Colonic mucosa (tissue), 4 donors: ENCODE measurements around the gene IFT25. TPM values are rescaled to one million over a fixed set of nuclear protein-coding genes. Genes with fewer than 3 reads are reported as not detected.

Experiments
- DNase-seq: peaks from one replicate; pipeline ENCODE4 v3.0.0-alpha.2; 2020
- H3K27ac ChIP-seq: fragments of 200-600 bp; one replicate; pipeline ENCODE4 v1.8.0; 2021
- H3K27me3 ChIP-seq: fragments of 200-600 bp; one replicate; pipeline ENCODE4 v1.8.0; 2021
- H3K36me3 ChIP-seq: fragments of 200-600 bp; one replicate; pipeline ENCODE4 v1.8.0; 2021
- H3K4me1 ChIP-seq: fragments of 200-600 bp; one replicate; pipeline ENCODE4 v1.8.0; 2021; ENCODE audit warnings: mild to moderate bottlenecking
- H3K4me3 ChIP-seq: fragments of 200-600 bp; one replicate; pipeline ENCODE4 v1.8.0; 2021
- H3K9ac ChIP-seq, 2 donors: one replicate each; pipeline ENCODE4 v1.7.0; 2013; ENCODE audit warnings: control low read depth in 2 of 2, low read depth in 2 of 2, low read length in 2 of 2
- H3K9me3 ChIP-seq: fragments of 200-600 bp; one replicate; pipeline ENCODE4 v1.8.0; 2021
- CTCF ChIP-seq: fragments of 200-600 bp; IDR thresholded peaks from one replicate; pipeline ENCODE4 v1.8.0; 2022; ENCODE audit warnings: antibody characterized with exemption, mild to moderate bottlenecking
- intact Hi-C: fragments of 100-400 bp; cut with DNase I; formaldehyde crosslinking; loops from one replicate; pipeline ENCODE4 v1.14.1; 2022
- total RNA-seq, 2 donors: library from RNA; stranded (reverse); fragmentation: NEBNext Ultra II Directional in 1 of 2; extraction: Animal tissue kit (Norgen Biotek cat#: 25700) in 1 of 2; gene quantifications; one replicate each; pipeline ENCODE4 v1.2.1, GENCODE V29; 2021
- donor health status: healthy.
- donor health status: DM: no; HTN: no; CAD: no.
- donor health status: DM: no; HTN: no; CAD: no.

Gene IFT25
- total RNA-seq, 2 donors from 2014 or later = 15.1 to 17.5 TPM

GRCh38 chr1:53905509-53905908 lies 40.0 kb downstream of the IFT25 start:
- Histone ChIP-seq H3K27ac (no peak overlapping the region), H3K36me3 (no peaks in the 10 kb centered on the region), H3K27me3 (no peaks in the 10 kb centered on the region), H3K4me3 (no peak overlapping the region), H3K4me1 (no peaks in the 10 kb centered on the region), H3K9me3 (no peaks in the 10 kb centered on the region), H3K9ac (no peak overlapping the region)
- DNase-seq = no peak
- intact Hi-C loops = no loop called here
- TF ChIP-seq CTCF = no peak

- H3K27me3 ChIP-seq = no peaks in the 10 kb centered on the region
- no peak for TF ChIP-seq CTCF
- intact Hi-C loops = no loop called here
- peaks cover 6% of the 10 kb centered on the region for H3K4me1 ChIP-seq
- H3K27ac ChIP-seq = no peak overlapping the region
- no peak overlapping the region for H3K4me3 ChIP-seq
- no peak for DNase-seq
- H3K9ac ChIP-seq = no peak overlapping the region
- H3K9me3 ChIP-seq = no peaks in the 10 kb centered on the region
- H3K36me3 ChIP-seq = no peaks in the 10 kb centered on the region
These were observed 43.0 kb downstream of the IFT25 start for GRCh38 chr1:53902235-53903138.

GRCh38 chr1:53899708-53900107 lies 45.8 kb downstream of the IFT25 start:
- no peak for TF ChIP-seq CTCF
- Histone ChIP-seq H3K27ac (no peak overlapping the region), H3K9me3 (no peaks in the 10 kb centered on the region), H3K4me1 (peaks cover 6% of the 10 kb centered on the region), H3K36me3 (no peaks in the 10 kb centered on the region), H3K27me3 (no peaks in the 10 kb centered on the region), H3K4me3 (no peak overlapping the region), H3K9ac (no peak overlapping the region)
- intact Hi-C loops = no loop called here
- DNase-seq = no peak

GRCh38 chr1:53899206-53899628 lies 46.3 kb downstream of the IFT25 start:
- H3K27me3 ChIP-seq = no peaks in the 10 kb centered on the region
- H3K4me1 ChIP-seq = peaks cover 6% of the 10 kb centered on the region
- no peaks in the 10 kb centered on the region for H3K36me3 ChIP-seq
- no peak overlapping the region for H3K4me3 ChIP-seq
- TF ChIP-seq CTCF = no peak
- peak overlapping the region; percentile 22 for H3K27ac ChIP-seq
- no peak for DNase-seq
- intact Hi-C loops = no loop called here
- H3K9ac ChIP-seq = peak overlapping the region in 1 of 2 donors; percentile 29
- no peaks in the 10 kb centered on the region for H3K9me3 ChIP-seq

GRCh38 chr1:53896635-53897229 lies 48.8 kb downstream of the IFT25 start:
- no peak overlapping the region for H3K9ac ChIP-seq
- H3K4me3 ChIP-seq = no peak overlapping the region
- TF ChIP-seq CTCF = no peak
- H3K4me1 ChIP-seq = peaks cover 6% of the 10 kb centered on the region
- H3K27ac ChIP-seq = peak overlapping the region; percentile 38
- intact Hi-C loops = no loop called here
- H3K36me3 ChIP-seq = no peaks in the 10 kb centered on the region
- H3K9me3 ChIP-seq = no peaks in the 10 kb centered on the region
- H3K27me3 ChIP-seq = no peaks in the 10 kb centered on the region
- DNase-seq = no peak
